Fibroblast of peridontal ligament (primary cell): ENCODE results near the gene TMEM11.
"Not testable (repeated sequence)": the region's sequence is repeated elsewhere in the genome, so short reads cannot be mapped to it uniquely, and the experiment has no call there.

Experiments
- DNase-seq: peaks from one replicate; pipeline ENCODE4 v3.0.0-alpha.2; 2010; ENCODE audit errors: extremely low read depth

TMEM11 gene

GRCh38 chr17:21242780-21243515 lies 29.0 kb upstream of the TMEM11 start:
- no peak for DNase-seq

GRCh38 chr17:21242026-21242697 lies 28.2 kb upstream of the TMEM11 start:
- DNase-seq = no peak

GRCh38 chr17:21241564-21241963 lies 27.6 kb upstream of the TMEM11 start:
- no peak for DNase-seq

- no peak for DNase-seq
Observed at GRCh38 chr17:21240369-21241055, 26.6 kb upstream of the TMEM11 start.

- DNase-seq = peak; percentile 36
Observed at GRCh38 chr17:21239680-21240368, 25.9 kb upstream of the TMEM11 start.

- no peak for DNase-seq
Observed at GRCh38 chr17:21235921-21236320, 22.0 kb upstream of the TMEM11 start.

GRCh38 chr17:21233581-21234347 lies 19.8 kb upstream of the TMEM11 start:
- peak; percentile 23 for DNase-seq

- DNase-seq = no peak
Observed at GRCh38 chr17:21232033-21232749, 18.2 kb upstream of the TMEM11 start.

- DNase-seq = no peak
Observed at GRCh38 chr17:21231533-21231932, 17.6 kb upstream of the TMEM11 start.

- DNase-seq = no peak
Observed at GRCh38 chr17:21228845-21229244, 14.9 kb upstream of the TMEM11 start.

GRCh38 chr17:21228111-21228510 lies 14.2 kb upstream of the TMEM11 start:
- no peak for DNase-seq

- DNase-seq = not testable (repeated sequence)
Observed at GRCh38 chr17:21227277-21227676, 13.3 kb upstream of the TMEM11 start.

- DNase-seq = no peak
Observed at GRCh38 chr17:21223086-21223485, 9.1 kb upstream of the TMEM11 start.

GRCh38 chr17:21218831-21219380 lies 4.9 kb upstream of the TMEM11 start:
- no peak for DNase-seq

- no peak for DNase-seq
Observed at GRCh38 chr17:21218101-21218500, 4.1 kb upstream of the TMEM11 start.

- no peak for DNase-seq
Observed at GRCh38 chr17:21217346-21217745, 3.4 kb upstream of the TMEM11 start.

GRCh38 chr17:21215935-21216334 lies 2.0 kb upstream of the TMEM11 start:
- DNase-seq = no peak

GRCh38 chr17:21214777-21215541 lies 998 bp upstream of the TMEM11 start:
- peak; percentile 25 for DNase-seq

GRCh38 chr17:21213638-21214014 lies 335 bp downstream of the TMEM11 start:
- no peak for DNase-seq
